ENCODE measurements around the gene C4orf54. TPM values are rescaled to one million over a fixed set of nuclear protein-coding genes. Genes with fewer than 3 reads are reported as not detected.

The C4orf54 gene
- polyA plus RNA-seq, 1 experiment, result not detected

GRCh38 chr4:99645638-99646037, 12.0 kb downstream of the C4orf54 start:
- ChIA-PET CTCF (no interaction called here), POLR2A (no interaction called here)
- Histone ChIP-seq H3K9me3 (ENCODE audit: control insufficient read depth, insufficient read depth, low read length) (no peaks in the 10 kb centered on the region; the same call in 1 of the 2 replicates), H3K27ac (ENCODE audit: low read depth, low read length) (no peak overlapping the region), H3K27me3 (ENCODE audit: control insufficient read depth, insufficient read depth, low read length) (no peaks in the 10 kb centered on the region), H3K4me3 (ENCODE audit: low read depth, low read length) (no peak overlapping the region)
- DNase-seq (ENCODE audit: low read depth, low spot score), result no peak
- TF ChIP-seq CTCF (IDR thresholded peaks at IDR 0.05; ENCODE audit: low read depth, low read length), result no peak

GRCh38 chr4:99645036-99645435, 12.6 kb downstream of the C4orf54 start:
- POLR2A ChIA-PET, result no interaction called here

GRCh38 chr4:99644453-99644852, 13.2 kb downstream of the C4orf54 start:
- CTCF ChIA-PET, result interaction anchor here (0.7 kb wide), 1 partner anchor 297 kb away, joined by 3 read pairs; no protein-coding TSS in a partner anchor
- Histone ChIP-seq H3K27me3 (ENCODE audit: control insufficient read depth, insufficient read depth, low read length) (no peaks in the 10 kb centered on the region), H3K9me3 (ENCODE audit: control insufficient read depth, insufficient read depth, low read length) (no peaks in the 10 kb centered on the region), H3K4me3 (ENCODE audit: low read depth, low read length) (no peak overlapping the region), H3K27ac (ENCODE audit: low read depth, low read length) (no peak overlapping the region)
- POLR2A ChIA-PET, result no interaction called here
- no peak for DNase-seq (ENCODE audit: low read depth, low spot score)
- no peak for TF ChIP-seq CTCF (IDR thresholded peaks at IDR 0.05; ENCODE audit: low read depth, low read length)

More at GRCh38 chr4:99645036-99645435, 12.6 kb downstream of the C4orf54 start:
- DNase-seq (ENCODE audit: low read depth, low spot score), result no peak
- no peak overlapping the region for H3K4me3 ChIP-seq (ENCODE audit: low read depth, low read length)
- H3K27ac ChIP-seq (ENCODE audit: low read depth, low read length), result no peak overlapping the region
- TF ChIP-seq CTCF (IDR thresholded peaks at IDR 0.05; ENCODE audit: low read depth, low read length), result no peak
- CTCF ChIA-PET, result no interaction called here
- H3K9me3 ChIP-seq (ENCODE audit: control insufficient read depth, insufficient read depth, low read length), result no peaks in the 10 kb centered on the region
- H3K27me3 ChIP-seq (ENCODE audit: control insufficient read depth, insufficient read depth, low read length), result no peaks in the 10 kb centered on the region

- no peak for TF ChIP-seq CTCF (IDR thresholded peaks at IDR 0.05; ENCODE audit: low read depth, low read length)
- H3K27ac ChIP-seq (ENCODE audit: low read depth, low read length), result no peak overlapping the region
- POLR2A ChIA-PET, result no interaction called here
- no peak for DNase-seq (ENCODE audit: low read depth, low spot score)
- no peak overlapping the region for H3K4me3 ChIP-seq (ENCODE audit: low read depth, low read length)
- CTCF ChIA-PET, result no interaction called here
- H3K9me3 ChIP-seq (ENCODE audit: control insufficient read depth, insufficient read depth, low read length), result no peaks in the 10 kb centered on the region
- no peaks in the 10 kb centered on the region for H3K27me3 ChIP-seq (ENCODE audit: control insufficient read depth, insufficient read depth, low read length)
Observed at GRCh38 chr4:99642725-99643489, 14.7 kb downstream of the C4orf54 start.

GRCh38 chr4:99640676-99641075, 17.0 kb downstream of the C4orf54 start:
- ChIA-PET POLR2A (no interaction called here), CTCF (no interaction called here)
- Histone ChIP-seq H3K4me3 (ENCODE audit: low read depth, low read length) (no peak overlapping the region), H3K27ac (ENCODE audit: low read depth, low read length) (no peak overlapping the region), H3K9me3 (ENCODE audit: control insufficient read depth, insufficient read depth, low read length) (no peaks in the 10 kb centered on the region), H3K27me3 (ENCODE audit: control insufficient read depth, insufficient read depth, low read length) (no peaks in the 10 kb centered on the region)
- no peak for DNase-seq (ENCODE audit: low read depth, low spot score)
- no peak for TF ChIP-seq CTCF (IDR thresholded peaks at IDR 0.05; ENCODE audit: low read depth, low read length)
